NAMALWA (cell line): ENCODE measurements around the gene WDR43.

ENCODE experiments used
- DNase-seq: peaks from one replicate; pipeline ENCODE4 v3.0.0-alpha.2; 2015; ENCODE audit warnings: low spot score

The WDR43 gene

DNA sequence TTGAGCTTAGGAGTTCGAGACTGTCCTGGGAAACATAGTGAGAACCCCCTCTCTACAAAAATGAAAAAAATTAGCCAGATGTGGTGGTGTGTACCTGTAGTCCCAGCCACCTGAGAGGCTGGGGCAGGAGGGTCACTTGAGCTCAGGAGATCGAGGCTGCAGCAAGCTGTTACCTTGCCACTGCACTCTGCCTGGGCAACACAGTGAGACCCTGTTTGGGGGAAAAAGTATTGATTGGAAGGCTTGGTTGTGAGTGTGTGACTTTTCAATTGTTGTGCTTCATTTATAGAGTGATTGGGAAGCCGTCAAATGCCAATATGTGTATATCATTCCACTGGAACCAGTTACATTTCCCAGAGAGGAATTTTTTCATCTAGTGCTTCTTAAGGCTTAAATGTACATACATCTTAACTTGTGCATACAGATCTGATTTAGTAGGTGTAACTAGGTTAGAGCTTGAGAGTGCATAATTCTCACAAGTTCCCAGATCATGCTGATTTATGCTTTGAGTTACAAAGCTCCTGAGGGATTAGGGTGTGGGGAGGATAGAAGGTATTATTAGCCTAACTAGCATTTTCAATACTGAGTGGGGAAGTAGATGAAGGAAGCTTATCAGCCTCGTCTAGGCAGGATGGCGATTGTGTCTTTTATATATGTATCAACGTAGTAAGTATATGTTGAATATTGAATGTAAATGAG, 15.3 kb downstream of the WDR43 start:
- no peak for DNase-seq

DNA sequence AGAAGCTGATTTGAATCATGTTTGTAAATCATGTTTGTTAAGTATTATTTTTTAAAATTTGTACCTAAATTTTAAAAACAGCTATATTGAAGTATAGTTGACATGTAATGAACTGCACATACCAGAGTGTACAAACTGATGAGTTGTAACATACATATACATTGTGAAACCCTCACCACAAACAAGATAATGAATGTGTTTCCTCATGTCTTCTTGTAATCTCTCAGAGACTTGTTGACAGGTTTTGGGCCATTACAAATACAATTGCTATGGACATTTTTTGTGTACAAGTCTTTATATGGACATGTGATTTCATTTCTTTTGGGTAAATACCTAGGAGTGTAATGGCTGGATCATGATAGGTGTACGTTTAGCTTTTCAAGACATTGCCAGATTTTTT, 21.5 kb downstream of the WDR43 start:
- no peak for DNase-seq

DNA sequence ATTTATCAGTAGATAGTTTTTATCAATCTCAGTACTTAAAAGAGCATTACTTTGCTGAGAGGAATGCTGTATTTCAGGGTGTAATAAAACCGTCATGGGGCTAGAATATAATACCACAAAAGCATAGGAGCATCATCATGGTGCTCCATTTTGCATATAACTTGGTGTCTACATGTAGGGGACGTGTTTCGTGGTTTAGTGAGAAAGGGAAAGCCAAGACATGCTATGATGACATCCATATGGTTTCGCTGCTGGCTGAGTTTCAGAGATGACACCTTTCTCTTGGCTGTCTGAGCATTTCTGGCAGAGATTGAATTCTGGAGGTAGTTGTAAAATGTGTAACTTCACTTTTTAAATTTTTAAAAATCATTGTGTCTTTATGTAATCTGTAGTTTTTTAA, 32.4 kb downstream of the WDR43 start:
- DNase-seq: no peak

DNA sequence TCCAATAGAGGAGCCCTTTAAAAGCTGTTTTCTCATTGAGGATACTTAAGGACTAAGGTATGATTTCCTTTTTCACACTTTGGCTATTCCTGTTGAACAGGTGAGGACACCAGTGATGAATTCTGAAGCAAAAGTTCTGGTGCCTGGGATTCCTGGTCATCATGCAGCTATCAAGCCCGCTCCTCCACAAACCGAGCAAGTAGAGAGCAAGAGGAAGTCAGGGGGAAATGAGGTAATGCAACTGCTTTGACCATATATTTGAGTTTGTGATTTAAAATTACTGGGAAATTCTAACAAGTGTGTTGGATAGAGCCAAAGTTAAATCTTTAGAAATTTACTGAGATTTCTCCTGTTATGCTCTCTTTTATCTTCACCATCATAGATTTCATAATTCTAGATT, 33.0 kb downstream of the WDR43 start:
- DNase-seq: no peak

DNA sequence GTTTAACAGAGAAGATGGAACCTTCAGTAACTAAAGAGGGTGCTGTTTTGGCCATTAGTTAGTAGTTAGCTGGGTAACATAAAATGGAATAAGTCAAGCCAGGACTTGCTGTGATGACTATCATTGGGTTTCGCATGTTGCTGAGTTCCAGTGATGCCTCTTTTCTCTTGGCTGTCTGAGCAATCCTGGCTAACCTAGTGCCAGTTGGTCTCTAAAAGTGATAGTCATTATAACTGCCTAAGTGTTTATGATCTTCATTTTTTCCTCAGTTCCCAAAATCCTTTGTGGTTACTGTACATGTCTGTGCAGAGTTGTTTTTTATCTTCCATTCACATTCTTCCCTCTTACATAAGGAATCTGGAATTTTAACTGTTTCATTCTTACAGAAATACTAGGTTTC, 33.4 kb downstream of the WDR43 start:
- no peak for DNase-seq

DNA sequence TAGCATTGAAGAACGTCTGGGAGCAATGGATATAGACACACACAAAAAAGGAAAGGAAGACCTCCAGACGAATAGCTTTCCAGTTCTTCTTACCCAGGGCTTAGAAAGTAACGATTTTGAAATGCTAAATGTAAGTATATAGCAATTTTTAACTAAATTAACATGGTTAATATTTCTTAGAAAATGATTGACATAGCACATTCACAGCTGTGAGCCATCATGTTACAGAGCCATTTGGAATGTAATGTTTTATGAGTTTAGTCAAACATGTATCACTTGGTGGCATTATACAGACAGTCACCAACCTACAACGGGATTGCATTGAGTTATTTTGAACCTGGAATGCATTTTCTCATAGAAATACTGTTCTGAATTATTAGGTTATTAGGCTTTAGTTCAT, 35.1 kb downstream of the WDR43 start:
- DNase-seq: no peak

DNA sequence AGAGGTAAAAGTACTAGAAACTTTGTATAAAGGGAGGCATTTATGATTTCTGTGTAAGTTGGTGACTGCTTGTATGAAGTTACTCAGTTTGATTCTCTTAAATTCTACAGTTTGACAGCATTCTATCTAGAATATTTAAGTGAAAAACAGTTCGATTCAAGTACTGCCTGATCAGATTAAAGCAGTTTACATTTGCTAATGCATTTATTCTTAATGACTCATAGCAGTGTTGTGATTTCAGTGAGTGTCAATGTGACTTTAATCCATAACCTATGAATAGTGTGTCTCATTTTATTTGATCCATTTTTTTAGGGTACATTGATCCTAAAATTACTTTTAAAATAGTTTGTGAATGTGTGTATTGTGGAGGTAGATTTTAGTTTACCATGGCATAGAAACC, 35.7 kb downstream of the WDR43 start:
- DNase-seq: no peak

DNA sequence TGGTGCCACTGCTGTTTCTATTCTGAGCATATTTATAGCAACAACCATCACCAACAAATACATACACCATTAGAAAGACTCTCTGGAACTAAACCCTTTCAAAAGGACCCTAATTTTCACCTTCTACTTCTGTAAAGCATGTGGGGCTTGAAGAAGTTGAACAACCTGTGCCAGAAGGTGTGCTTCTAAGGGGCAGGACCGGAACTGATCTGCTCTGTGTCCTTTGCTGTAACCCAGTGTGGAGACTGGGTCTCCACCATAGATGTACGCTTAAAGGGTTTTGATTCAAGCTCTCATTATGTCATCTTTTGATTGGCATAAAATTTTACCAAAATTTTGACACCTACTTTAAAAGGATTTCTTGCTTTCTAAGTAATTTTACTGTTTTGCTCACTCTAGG, 40.3 kb downstream of the WDR43 start:
- peak; percentile 18 for DNase-seq

DNA sequence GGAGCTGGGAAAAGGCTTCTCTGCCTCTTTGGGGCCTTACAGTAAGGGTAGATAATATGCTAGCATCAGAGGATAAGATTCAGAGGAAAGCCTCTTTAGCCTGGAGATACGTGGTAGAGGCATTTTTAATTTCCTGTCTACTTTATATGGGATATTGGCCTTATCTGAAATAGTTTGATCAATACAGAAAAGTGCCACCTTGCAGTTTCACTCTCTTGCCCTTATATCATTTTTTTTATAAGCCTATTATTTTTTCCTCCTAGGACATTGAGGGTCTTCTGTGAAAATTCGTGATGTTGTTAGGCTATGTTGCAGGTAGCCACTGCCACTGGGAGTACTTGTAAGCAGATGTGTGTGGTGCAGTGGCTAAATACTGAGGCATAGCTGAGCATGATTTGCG, 46.5 kb downstream of the WDR43 start:
- DNase-seq: no peak

DNA sequence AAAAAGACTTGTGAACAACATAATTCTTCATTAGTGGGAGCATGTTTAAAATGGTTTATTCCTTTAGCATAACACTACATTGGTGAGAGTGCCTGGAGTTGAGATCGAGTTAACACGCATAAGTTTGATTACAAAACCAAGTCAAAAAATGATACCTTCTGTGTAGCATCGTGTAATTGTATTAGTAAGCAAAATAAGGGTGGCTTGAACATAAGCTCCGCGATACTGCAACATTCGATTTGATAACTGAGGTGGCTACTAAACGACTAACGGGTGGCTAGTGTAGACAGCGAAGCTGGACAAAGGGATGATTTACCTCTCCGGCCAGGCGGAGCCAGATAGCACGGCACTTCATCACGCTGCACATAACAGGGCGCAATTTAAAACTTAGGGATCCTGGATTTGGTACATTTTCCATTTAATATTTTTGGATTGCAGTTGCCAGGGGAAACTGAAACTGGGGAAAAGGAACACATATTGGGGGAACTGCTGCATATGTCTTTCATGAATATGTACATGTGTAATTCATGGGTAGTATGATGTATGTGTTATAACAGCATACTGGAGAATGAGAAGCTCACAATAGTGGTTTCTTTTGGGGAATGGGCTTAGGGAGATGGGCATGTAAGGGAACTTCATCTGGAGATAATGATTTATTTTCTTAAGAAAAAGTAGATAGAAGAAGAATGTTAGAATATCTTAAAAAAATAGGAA, 50.2 kb downstream of the WDR43 start:
- DNase-seq: no peak

DNA sequence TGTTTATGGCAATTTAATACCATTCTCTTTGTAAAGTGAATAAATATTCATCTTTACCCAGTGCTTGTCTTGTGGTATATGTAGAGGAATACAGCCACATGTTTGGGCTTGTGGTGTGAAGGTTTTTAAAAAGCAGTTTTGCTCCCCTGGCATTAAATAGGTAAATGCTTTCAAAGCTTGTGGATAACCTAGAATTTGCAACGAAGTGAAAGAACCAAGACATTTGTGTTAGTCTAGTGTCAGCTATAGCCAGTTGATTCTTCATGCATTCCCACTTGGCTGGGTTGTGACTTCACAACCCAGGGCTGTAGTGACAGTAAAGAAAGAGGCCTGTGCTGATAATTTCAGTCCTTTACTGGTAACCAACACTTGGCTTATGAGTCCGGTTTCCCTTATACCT, 53.7 kb downstream of the WDR43 start:
- no peak for DNase-seq

DNA sequence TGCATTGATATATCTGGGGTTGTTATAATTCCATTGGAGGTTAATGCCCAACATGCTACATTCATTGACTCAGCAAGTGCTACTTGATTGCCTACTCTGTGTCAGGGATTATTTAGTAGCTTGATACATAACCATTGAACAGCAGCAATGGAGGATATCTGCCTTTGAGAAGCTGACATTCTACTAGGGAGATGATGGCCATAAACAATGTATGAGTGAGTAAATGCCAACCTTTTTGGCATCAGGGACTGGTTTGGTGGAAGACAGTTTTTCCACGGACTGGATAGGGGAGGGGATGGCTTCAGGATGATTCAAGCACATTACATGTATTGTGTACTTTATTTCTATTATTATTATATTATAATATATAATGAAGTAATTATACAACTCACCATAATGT, 54.7 kb downstream of the WDR43 start:
- no peak for DNase-seq

DNA sequence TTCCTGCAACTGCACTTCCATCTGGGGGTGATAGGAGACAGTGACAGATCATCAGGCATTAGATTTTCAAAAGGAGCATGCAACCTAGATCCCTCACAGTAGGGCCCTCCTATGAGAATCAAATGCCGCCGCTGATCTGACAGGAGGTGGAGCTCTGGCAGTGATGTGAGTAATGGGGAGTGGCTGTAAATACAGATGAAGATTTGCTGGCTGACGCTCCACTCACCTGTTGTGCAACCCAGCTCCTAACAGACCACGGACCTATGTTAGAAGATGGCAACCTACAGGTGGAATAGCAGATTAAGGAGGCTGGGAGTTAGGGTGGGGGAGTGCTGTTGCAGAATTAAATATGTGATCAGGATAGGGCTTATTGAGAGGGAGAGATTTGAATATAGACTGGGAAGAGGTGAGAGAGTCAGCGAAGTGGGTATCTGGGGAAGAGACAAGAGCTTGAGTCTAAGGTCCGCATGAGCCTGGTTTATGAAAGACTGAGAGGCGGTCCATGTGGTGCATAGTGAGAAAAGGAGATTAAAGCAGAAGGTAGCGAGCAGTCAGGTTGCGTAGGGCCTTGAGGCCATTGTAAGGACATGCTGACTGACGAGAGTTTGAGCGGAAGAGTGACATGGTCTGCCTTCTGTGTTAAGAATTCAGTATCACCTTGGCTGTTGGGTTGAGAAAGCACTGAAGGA, 55.3 kb downstream of the WDR43 start:
- DNase-seq: peak; percentile 28

DNA sequence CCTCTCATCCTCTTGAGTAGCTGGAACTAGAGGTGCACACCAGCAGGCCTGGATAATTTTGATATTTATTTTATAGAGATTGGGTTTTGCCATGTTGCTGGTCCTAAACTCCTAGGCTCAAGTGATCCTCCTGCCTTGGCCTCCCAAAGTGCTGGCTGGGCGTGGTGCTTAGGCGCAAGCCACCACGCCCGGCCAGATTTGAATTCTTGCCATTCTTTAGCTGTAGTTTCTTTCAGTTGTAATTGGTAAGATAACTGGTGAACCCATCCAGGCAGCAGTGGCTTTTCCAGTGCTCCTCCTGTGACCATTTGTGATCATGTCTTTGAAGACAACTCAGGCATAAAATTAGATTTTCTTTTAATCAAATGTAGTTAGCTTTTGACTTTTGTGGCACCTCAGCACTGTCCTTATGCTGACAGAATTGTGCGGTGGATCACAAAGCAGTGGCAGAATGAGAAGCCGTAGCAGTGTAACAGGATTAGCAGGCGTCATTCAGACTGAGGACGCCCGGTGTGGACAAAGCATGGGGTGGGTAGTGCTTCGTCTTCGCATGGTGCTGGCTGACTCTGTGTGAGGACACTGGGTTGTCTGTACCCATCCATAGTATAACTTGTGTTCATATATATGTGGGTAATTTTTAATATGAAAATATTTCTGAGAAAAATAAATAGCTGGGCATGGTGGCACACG, 56.6 kb downstream of the WDR43 start:
- no peak for DNase-seq

DNA sequence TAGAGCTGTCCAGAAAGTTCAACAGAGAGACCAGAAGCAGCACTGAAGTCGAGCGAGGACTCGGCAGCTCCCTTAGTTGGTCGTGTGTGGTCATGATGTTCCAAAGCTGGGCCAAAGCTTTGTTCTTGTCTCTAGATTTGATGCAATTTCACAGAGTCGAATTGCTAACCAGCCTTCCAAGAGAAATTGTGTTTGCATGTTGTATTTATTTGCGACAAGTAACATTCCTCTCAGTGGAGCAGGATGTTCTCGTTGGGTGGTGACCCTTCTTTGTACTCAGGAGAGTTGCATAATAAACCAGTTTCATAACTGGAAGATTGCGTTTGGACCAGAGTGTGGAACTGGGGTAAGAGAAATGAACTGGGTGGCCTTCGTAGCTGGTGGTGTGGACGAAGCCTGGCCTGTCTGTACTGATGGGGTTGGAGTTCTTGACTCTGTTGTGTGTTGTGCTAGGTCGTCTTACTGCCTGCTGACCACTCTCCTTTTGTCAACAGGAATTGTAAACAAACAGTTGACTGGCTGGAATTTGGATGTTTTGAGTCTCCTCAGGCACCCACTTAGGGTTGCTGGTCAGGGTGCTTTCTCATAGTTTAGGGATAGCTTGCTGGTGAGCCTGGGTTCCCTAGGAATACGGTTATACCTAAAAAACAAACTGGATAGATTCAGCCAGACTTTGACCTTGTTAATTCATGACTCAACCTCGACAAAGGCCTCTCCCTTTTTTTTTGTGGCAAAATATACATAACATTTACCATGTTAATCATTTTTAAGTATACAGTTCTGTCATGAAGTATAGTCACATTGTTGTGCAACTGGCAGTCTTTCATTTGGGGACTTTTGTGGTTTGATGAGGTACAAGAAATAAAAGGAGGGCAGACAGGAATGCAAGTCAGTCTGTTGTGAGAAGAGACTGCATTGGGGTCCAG, 57.7 kb downstream of the WDR43 start:
- DNase-seq: no peak

DNA sequence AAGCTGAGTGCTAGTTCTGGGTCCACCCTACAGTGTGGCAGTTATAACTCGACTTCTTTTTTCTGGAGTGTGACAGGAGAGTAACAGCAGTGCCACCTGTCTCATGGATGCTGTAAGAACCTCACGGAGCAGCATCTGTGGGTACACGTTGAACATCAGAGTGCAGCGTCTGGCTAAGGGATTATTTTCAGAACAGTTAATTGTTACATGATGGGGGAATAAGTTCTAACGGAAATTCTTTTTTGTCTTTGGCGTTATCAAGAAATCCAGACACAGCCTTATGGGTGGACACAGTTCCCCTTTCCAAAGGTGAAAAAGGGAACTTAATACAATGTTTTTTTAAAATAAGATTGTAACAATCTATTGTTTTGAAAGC, 58.4 kb downstream of the WDR43 start:
- DNase-seq: peak; percentile 28

DNA sequence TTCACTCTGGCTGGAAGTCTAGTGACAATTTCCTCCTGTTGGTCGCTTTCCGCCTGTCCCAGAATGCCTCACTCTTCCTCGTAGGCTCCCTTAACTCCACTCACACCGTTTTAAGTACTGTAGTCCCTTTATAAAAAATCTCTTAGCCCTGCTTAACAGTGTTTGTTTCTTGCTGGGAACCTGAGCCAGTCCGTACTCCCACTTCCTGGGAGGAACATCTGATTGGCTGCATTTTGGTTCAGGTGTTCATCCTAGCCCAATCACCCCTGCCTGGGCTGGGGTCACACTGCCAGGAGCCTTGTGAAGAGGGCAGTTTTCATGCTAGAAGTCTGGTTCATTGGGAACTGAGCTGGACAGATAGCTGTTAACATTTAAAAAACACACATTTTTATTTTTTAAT, 61.0 kb downstream of the WDR43 start:
- no peak for DNase-seq

DNA sequence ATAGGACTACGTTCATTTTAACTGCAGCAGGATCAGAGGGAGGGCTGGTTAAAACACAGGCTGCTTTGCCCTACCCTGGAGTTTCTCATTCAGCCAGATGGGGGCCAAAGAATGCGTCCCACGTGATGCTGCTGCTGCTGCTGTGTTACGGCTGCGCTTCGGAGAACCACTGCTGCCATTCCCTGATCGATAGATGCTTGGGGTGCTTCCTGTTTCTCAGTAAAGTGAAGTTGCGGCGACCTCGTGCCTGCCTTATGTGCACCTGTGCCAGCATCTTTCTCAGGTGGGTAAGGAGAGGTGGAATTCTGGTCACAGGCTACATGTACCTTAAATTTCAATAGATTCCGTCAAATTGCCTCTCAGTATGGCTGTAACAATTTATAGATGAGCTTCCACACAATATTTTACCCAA, 62.0 kb downstream of the WDR43 start:
- DNase-seq: peak; percentile 51

DNA sequence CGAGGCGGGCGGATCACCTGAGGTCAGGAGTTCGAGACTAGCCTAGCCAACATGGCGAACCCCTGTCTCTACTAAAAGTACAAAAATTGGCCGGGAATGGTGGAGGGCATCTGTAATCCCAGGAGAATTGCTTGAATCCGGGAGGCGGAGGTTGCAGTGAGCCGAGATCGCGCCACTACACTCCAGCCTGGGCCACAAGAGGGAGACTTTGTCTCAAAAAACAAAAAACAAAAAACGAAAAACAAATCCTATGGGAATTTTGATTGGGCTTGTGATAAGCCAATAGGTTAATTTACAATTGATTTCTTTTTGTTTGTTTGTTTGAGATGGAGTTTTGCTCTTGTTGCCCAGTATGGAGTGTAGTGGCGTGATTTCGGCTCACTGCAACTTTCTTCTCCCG, 62.4 kb downstream of the WDR43 start:
- DNase-seq: no peak

DNA sequence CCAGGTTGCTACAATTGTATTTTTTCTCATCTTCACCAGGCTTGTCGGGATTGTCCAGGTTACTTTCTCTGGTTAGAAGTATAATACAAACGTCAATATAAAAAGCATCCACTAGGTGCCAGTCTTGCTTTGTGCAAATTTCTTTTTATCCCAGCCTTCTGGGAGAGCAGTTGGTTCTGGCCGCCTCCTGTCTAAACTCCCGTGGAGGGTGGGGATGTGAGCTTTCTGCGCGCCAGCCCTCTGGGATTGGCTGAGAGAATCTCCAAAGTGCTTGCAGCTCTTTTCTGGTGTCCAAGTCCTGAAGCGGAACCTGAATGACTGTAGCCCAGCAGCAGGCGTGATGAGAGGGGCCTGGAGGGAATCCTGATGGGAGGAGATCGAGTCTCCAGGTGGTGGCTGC, 64.2 kb downstream of the WDR43 start:
- DNase-seq: peak; percentile 73

DNA sequence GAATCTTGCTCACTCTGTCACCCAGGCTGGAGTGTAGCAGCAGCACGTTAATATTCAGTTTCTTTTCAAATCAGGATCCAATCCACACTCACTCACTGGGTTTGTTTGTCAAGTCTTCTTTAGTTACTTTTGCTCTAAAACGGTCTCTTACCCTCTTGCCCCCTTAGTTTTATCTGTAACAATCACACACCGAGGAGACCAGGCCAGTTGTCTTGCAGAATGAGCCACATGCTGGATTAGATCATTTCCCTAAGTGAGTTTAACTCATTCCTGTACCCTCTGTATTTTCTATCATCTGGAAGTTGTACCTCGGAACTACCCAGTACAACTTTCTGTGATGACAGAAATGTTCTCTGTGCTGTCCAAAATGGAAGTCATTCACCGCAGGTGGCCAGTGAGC, 65.9 kb downstream of the WDR43 start:
- DNase-seq: no peak

DNA sequence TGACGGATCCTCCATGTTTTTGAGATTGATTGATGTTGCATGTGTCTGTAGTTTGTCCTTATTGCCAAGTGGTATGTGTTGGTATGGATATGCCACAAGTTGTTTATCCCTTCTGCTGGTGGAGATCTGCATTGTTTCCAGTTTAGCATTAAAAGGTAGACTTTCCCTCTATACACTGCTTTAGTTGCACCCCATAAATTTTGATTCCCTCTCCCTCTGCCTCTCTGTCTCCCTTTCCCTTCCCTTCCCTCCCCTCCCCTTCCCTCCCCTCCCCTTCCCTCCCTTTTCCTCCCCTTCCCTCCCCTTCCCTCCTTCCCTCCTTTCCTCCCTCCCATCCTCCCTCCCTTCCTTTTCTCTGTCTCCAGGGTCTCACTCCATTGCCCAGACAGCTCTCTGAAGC, 68.0 kb downstream of the WDR43 start:
- DNase-seq: no peak
